ENCODE measurements around the gene ST6GAL1. TPM values are rescaled to one million over a fixed set of nuclear protein-coding genes. Genes with fewer than 3 reads are reported as not detected.

The ST6GAL1 gene
- total RNA-seq, 1 experiment from 2014 or later = 3.3 TPM

GRCh38 chr3:187042874-187043458, 112.6 kb downstream of the ST6GAL1 start:
- intact Hi-C loops (cut with micrococcal nuclease; ENCODE audit: unreplicated experiment) = no loop called here
- ATAC-seq = no peak
- Histone ChIP-seq H3K27me3 (ENCODE audit: control insufficient read depth, insufficient read depth, low read length) (no peaks in the 10 kb centered on the region), H3K9me3 (ENCODE audit: control insufficient read depth, insufficient read depth, low read depth, low read length) (no peaks in the 10 kb centered on the region), H3K4me3 (ENCODE audit: low read depth in 2 of 2, low read length in 2 of 2) (no peak overlapping the region), H3K27ac (ENCODE audit: low read length) (no peak overlapping the region), H3K36me3 (ENCODE audit: control insufficient read depth, insufficient read depth, low read length) (no peaks in the 10 kb centered on the region), H3K4me1 (ENCODE audit: control insufficient read depth, insufficient read depth, low read length) (no peaks in the 10 kb centered on the region)
- TF ChIP-seq, protein P1, sequence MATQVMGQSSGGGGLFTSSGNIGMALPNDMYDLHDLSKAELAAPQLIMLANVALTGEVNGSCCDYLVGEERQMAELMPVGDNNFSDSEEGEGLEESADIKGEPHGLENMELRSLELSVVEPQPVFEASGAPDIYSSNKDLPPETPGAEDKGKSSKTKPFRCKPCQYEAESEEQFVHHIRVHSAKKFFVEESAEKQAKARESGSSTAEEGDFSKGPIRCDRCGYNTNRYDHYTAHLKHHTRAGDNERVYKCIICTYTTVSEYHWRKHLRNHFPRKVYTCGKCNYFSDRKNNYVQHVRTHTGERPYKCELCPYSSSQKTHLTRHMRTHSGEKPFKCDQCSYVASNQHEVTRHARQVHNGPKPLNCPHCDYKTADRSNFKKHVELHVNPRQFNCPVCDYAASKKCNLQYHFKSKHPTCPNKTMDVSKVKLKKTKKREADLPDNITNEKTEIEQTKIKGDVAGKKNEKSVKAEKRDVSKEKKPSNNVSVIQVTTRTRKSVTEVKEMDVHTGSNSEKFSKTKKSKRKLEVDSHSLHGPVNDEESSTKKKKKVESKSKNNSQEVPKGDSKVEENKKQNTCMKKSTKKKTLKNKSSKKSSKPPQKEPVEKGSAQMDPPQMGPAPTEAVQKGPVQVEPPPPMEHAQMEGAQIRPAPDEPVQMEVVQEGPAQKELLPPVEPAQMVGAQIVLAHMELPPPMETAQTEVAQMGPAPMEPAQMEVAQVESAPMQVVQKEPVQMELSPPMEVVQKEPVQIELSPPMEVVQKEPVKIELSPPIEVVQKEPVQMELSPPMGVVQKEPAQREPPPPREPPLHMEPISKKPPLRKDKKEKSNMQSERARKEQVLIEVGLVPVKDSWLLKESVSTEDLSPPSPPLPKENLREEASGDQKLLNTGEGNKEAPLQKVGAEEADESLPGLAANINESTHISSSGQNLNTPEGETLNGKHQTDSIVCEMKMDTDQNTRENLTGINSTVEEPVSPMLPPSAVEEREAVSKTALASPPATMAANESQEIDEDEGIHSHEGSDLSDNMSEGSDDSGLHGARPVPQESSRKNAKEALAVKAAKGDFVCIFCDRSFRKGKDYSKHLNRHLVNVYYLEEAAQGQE (IDR thresholded peaks at IDR 0.05; ENCODE audit: insufficient read depth in 1 of 2, low read depth in 2 of 2, low read length in 1 of 2) = no peak
- TF ChIP-seq SIN3A (IDR thresholded peaks at IDR 0.05; ENCODE audit: borderline replicate concordance, insufficient read depth, low read depth, low read length) = no peak
- TF ChIP-seq POLR2AphosphoS5 (IDR thresholded peaks at IDR 0.05; ENCODE audit: low read depth, low read length) = no peak
- TF ChIP-seq, protein P2, sequence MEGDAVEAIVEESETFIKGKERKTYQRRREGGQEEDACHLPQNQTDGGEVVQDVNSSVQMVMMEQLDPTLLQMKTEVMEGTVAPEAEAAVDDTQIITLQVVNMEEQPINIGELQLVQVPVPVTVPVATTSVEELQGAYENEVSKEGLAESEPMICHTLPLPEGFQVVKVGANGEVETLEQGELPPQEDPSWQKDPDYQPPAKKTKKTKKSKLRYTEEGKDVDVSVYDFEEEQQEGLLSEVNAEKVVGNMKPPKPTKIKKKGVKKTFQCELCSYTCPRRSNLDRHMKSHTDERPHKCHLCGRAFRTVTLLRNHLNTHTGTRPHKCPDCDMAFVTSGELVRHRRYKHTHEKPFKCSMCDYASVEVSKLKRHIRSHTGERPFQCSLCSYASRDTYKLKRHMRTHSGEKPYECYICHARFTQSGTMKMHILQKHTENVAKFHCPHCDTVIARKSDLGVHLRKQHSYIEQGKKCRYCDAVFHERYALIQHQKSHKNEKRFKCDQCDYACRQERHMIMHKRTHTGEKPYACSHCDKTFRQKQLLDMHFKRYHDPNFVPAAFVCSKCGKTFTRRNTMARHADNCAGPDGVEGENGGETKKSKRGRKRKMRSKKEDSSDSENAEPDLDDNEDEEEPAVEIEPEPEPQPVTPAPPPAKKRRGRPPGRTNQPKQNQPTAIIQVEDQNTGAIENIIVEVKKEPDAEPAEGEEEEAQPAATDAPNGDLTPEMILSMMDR (IDR thresholded peaks at IDR 0.05) = no peak
- no peak for TF ChIP-seq TCF7L2 (IDR thresholded peaks at IDR 0.05; ENCODE audit: low read depth, low read length)
- in situ Hi-C loops (cut with HindIII; ENCODE audit: low pct_unique_long_range_greater_than_20kb, low sequenced_read_pairs) = no loop called here
- ChIA-PET CTCF (no interaction called here), POLR2A (no interaction called here)
- no peak for DNase-seq (ENCODE audit: low read depth, low spot score)
- no TSS peak for BruUV-seq (replicated peaks)

DNA sequence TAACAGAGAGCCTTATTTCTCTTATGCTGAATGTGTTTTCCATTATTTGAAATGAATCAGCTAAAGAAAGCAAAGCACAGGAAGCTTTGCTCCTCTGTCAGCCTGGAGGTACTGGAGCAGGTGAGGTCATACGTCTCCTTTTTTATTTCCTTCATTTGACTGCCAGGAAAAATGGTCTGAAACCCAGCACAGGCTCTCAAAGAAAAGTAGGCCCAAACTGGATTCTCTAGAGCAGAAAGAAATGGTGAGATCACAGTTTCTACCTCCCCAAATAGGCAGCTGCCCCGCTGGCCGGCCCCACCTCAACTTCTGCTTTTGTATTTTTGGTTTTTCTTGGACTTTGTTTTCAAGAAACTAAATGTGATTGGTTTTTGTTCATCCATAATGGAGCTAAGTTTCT, 113.9 kb downstream of the ST6GAL1 start:
- ChIA-PET POLR2A (no interaction called here), CTCF (interaction anchor here (0.7 kb wide), 1 partner anchor 95 kb away, joined by 3 read pairs; the partner anchor contains the start of gene RPL39L)
- TF ChIP-seq, protein P1 (IDR thresholded peaks at IDR 0.05; ENCODE audit: insufficient read depth in 1 of 2, low read depth in 2 of 2, low read length in 1 of 2) = no peak
- TF ChIP-seq POLR2AphosphoS5 (IDR thresholded peaks at IDR 0.05; ENCODE audit: low read depth, low read length) (no peak), TCF7L2 (IDR thresholded peaks at IDR 0.05; ENCODE audit: low read depth, low read length) (no peak), SIN3A (IDR thresholded peaks at IDR 0.05; ENCODE audit: borderline replicate concordance, insufficient read depth, low read depth, low read length) (no peak)
- TF ChIP-seq, protein P2 (IDR thresholded peaks at IDR 0.05) = no peak
- H3K4me3 ChIP-seq (ENCODE audit: low read depth in 2 of 2, low read length in 2 of 2) = no peak overlapping the region
- H3K9me3 ChIP-seq (ENCODE audit: control insufficient read depth, insufficient read depth, low read depth, low read length) = no peaks in the 10 kb centered on the region
- intact Hi-C loops (cut with micrococcal nuclease; ENCODE audit: unreplicated experiment) (no loop called here), in situ Hi-C loops (cut with HindIII; ENCODE audit: low pct_unique_long_range_greater_than_20kb, low sequenced_read_pairs) (no loop called here)
- ATAC-seq (no peak), DNase-seq (ENCODE audit: low read depth, low spot score) (no peak)
- H3K4me1 ChIP-seq (ENCODE audit: control insufficient read depth, insufficient read depth, low read length) = no peaks in the 10 kb centered on the region
- no TSS peak for BruUV-seq (replicated peaks)
- H3K36me3 ChIP-seq (ENCODE audit: control insufficient read depth, insufficient read depth, low read length) = no peaks in the 10 kb centered on the region
- H3K27ac ChIP-seq (ENCODE audit: low read length) = no peak overlapping the region
- H3K27me3 ChIP-seq (ENCODE audit: control insufficient read depth, insufficient read depth, low read length) = no peaks in the 10 kb centered on the region
